ENCODE data around the gene DMBX1.

Gene DMBX1

GRCh38 chr1:46467183-46467504 lies 22.5 kb upstream of the DMBX1 start:
- peak overlapping the region; percentile 37 for H3K4me3 ChIP-seq (ENCODE audit: low read length)
- no peak for DNase-seq (ENCODE audit: low read depth)
- TF ChIP-seq CTCF (conservative IDR thresholded peaks at IDR 0.05; ENCODE audit: low read depth, low read length) = no peak

- TF ChIP-seq CTCF (conservative IDR thresholded peaks at IDR 0.05; ENCODE audit: low read depth, low read length) = no peak
- no peak for DNase-seq (ENCODE audit: low read depth)
- H3K4me3 ChIP-seq (ENCODE audit: low read length) = no peak overlapping the region
These were observed 19.8 kb upstream of the DMBX1 start for GRCh38 chr1:46469881-46470280.

- TF ChIP-seq CTCF (conservative IDR thresholded peaks at IDR 0.05; ENCODE audit: low read depth, low read length) = no peak
- no peak for DNase-seq (ENCODE audit: low read depth)
- no peak overlapping the region for H3K4me3 ChIP-seq (ENCODE audit: low read length)
These were observed 17.7 kb upstream of the DMBX1 start for GRCh38 chr1:46471848-46472492.

- DNase-seq (ENCODE audit: low read depth) = no peak
- no peak overlapping the region for H3K4me3 ChIP-seq (ENCODE audit: low read length)
- TF ChIP-seq CTCF (conservative IDR thresholded peaks at IDR 0.05; ENCODE audit: low read depth, low read length) = no peak
These were observed 17.0 kb upstream of the DMBX1 start for GRCh38 chr1:46472498-46473181.

GRCh38 chr1:46473991-46474390 lies 15.6 kb upstream of the DMBX1 start:
- DNase-seq (ENCODE audit: low read depth) = no peak
- no peak overlapping the region for H3K4me3 ChIP-seq (ENCODE audit: low read length)
- TF ChIP-seq CTCF (conservative IDR thresholded peaks at IDR 0.05; ENCODE audit: low read depth, low read length) = no peak

GRCh38 chr1:46474570-46474969 lies 15.1 kb upstream of the DMBX1 start:
- H3K4me3 ChIP-seq (ENCODE audit: low read length) = no peak overlapping the region
- no peak for DNase-seq (ENCODE audit: low read depth)
- TF ChIP-seq CTCF (conservative IDR thresholded peaks at IDR 0.05; ENCODE audit: low read depth, low read length) = no peak

- TF ChIP-seq CTCF (conservative IDR thresholded peaks at IDR 0.05; ENCODE audit: low read depth, low read length) = no peak
- no peak for DNase-seq (ENCODE audit: low read depth)
- H3K4me3 ChIP-seq (ENCODE audit: low read length) = no peak overlapping the region
These were observed 13.0 kb upstream of the DMBX1 start for GRCh38 chr1:46476673-46477072.

Measured in retinal pigment epithelial cell (primary cell).